ENCODE results near the gene SEPSECS.

Gene SEPSECS

GRCh38 chr4:25070545-25070944 lies 89.7 kb downstream of the SEPSECS start:
- TF ChIP-seq, protein P1, sequence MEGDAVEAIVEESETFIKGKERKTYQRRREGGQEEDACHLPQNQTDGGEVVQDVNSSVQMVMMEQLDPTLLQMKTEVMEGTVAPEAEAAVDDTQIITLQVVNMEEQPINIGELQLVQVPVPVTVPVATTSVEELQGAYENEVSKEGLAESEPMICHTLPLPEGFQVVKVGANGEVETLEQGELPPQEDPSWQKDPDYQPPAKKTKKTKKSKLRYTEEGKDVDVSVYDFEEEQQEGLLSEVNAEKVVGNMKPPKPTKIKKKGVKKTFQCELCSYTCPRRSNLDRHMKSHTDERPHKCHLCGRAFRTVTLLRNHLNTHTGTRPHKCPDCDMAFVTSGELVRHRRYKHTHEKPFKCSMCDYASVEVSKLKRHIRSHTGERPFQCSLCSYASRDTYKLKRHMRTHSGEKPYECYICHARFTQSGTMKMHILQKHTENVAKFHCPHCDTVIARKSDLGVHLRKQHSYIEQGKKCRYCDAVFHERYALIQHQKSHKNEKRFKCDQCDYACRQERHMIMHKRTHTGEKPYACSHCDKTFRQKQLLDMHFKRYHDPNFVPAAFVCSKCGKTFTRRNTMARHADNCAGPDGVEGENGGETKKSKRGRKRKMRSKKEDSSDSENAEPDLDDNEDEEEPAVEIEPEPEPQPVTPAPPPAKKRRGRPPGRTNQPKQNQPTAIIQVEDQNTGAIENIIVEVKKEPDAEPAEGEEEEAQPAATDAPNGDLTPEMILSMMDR (IDR thresholded peaks at IDR 0.05; ENCODE audit: low read depth, low read length, missing control alignments): no peak
- DNase-seq (ENCODE audit: low read depth): no peak
- in situ Hi-C loops (cut with HindIII; ENCODE audit: low sequenced_read_pairs): no loop called here
- no peak overlapping the region for H3K4me3 ChIP-seq (ENCODE audit: low read depth, low read length)

All from astrocyte of the cerebellum (primary cell).